HepG2 (cell line): ENCODE measurements around the gene RHOD. TPM values are rescaled to one million over a fixed set of nuclear protein-coding genes. Genes with fewer than 3 reads are reported as not detected.

Experiments used
- ATAC-seq: fragments of 200-7000 bp; cut with Tn5 transposase; 3 replicates; pipeline ENCODE4 v1.9.1; 2020; ENCODE audit warnings: mild to moderate bottlenecking, moderate library complexity
- BruUV-seq: library from RNA; stranded (reverse); fragments of 400-500 nt; replicated peaks from 2 replicates; lab custom pipeline; 2021; lab: Mats Ljungman, UMichigan
- CTCF ChIA-PET: fragments of 300-600 bp; formaldehyde crosslinking; extraction: SDS; loops from one replicate; lab custom pipeline; 2021; ENCODE audit warnings: low total read pairs, inconsistent platforms, low intra/inter-chr PET ratio; lab: Yijun Ruan, JAX
- POLR2A ChIA-PET: fragments of 350-600 bp; sonication (Branson Sonifier 250); formaldehyde crosslinking; loops from one replicate; lab custom pipeline; 2020; ENCODE audit warnings: antibody characterized with exemption, inconsistent platforms; lab: Yijun Ruan, JAX
- DNase-seq: peaks from one replicate; pipeline ENCODE4 v3.0.0-alpha.2; 2015; ENCODE audit warnings: low spot score
- FAIRE-seq: peaks from 3 replicates; lab custom pipeline; 2011; peaks lifted over from hg19 to GRCh38; lab: Jason Lieb, UNC
- H2AFZ ChIP-seq: one replicate; pipeline ENCODE4 v1.6.1; 2011; ENCODE audit warnings: low read length, inconsistent platforms
- H3K27ac ChIP-seq: fragments of 300-600 bp; 3 replicates; pipeline ENCODE4 v1.8.0; 2011; ENCODE audit warnings: mixed run types, mild to moderate bottlenecking, mixed read lengths, low read length, inconsistent platforms; ENCODE audit not compliant: insufficient read depth; ENCODE audit errors: extremely low read length
- H3K27me3 ChIP-seq, 2 experiments: fragments of 200-600 bp in 1 of 2; 2 replicates in 1 of 2; 3 replicates in 1 of 2; pipeline versions ENCODE4 v1.6.0 to v1.8.0; 2011; ENCODE audit warnings: low read length in 2 of 2, mild to moderate bottlenecking in 2 of 2, moderate library complexity in 2 of 2, inconsistent platforms in 1 of 2; ENCODE audit not compliant: insufficient read depth in 2 of 2, control insufficient read depth in 1 of 2
- H3K36me3 ChIP-seq, 2 experiments: fragments of 200-600 bp in 1 of 2; replicated peaks in 1 of 2; 2 replicates in 1 of 2; 3 replicates in 1 of 2; pipeline versions ENCODE4 v1.5.1 to v1.8.0; 2011; ENCODE audit warnings: low read length in 2 of 2, inconsistent platforms in 1 of 2; ENCODE audit not compliant: insufficient read depth in 2 of 2, control insufficient read depth in 1 of 2
- H3K4me1 ChIP-seq: 2 replicates; pipeline ENCODE4 v1.5.1; 2012; ENCODE audit warnings: low read length, inconsistent platforms; ENCODE audit not compliant: insufficient read depth
- H3K4me2 ChIP-seq: 2 replicates; pipeline ENCODE4 v1.6.0; 2011; ENCODE audit warnings: low read depth, low read length, inconsistent platforms
- H3K4me3 ChIP-seq, 3 experiments: fragments of 200-600 bp in 1 of 3; sonication (generic), shearing (Covaris generic) in 1 of 3; replicated peaks in 1 of 3; 2 replicates each; pipeline ENCODE4 v1.5.1; 2011 to 2016; ENCODE audit warnings: low read length in 3 of 3, inconsistent platforms in 2 of 3, low read depth in 2 of 3, mild to moderate bottlenecking in 2 of 3, control low read depth in 1 of 3, mixed read lengths in 1 of 3; ENCODE audit not compliant: insufficient read depth in 1 of 3
- H3K79me2 ChIP-seq: one replicate; pipeline ENCODE4 v1.6.1; 2011; ENCODE audit warnings: low read length, inconsistent platforms; ENCODE audit not compliant: insufficient read depth
- H3K9ac ChIP-seq: 2 replicates; pipeline ENCODE4 v1.6.0; 2011; ENCODE audit warnings: mild to moderate bottlenecking, low read depth, low read length, inconsistent platforms; ENCODE audit not compliant: insufficient read depth
- H3K9me3 ChIP-seq: 2 replicates; pipeline ENCODE4 v1.5.1; 2012; ENCODE audit warnings: mild to moderate bottlenecking, low read length
- H4K20me1 ChIP-seq: 2 replicates; pipeline ENCODE4 v1.6.0; 2011; ENCODE audit warnings: inconsistent platforms, mild to moderate bottlenecking, low read length, moderate library complexity; ENCODE audit not compliant: insufficient read depth
- ADNP ChIP-seq: sonication (generic); formaldehyde crosslinking; IDR thresholded peaks from 2 replicates; pipeline ENCODE4 v1.4.0; 2020; ENCODE audit warnings: missing genetic modification reagents
- FOXK2 ChIP-seq: fragments of 450-650 bp; IDR thresholded peaks from 2 replicates; pipeline ENCODE4 v1.6.1; 2016
- HES4 ChIP-seq: sonication (generic); formaldehyde crosslinking; IDR thresholded peaks from 2 replicates; pipeline ENCODE4 v1.9.0; 2021; ENCODE audit warnings: mild to moderate bottlenecking, missing genetic modification reagents, borderline replicate concordance
- SAFB2 ChIP-seq: sonication (generic); formaldehyde crosslinking; IDR thresholded peaks from 2 replicates; pipeline ENCODE4 v1.5.1; 2020; ENCODE audit warnings: missing genetic modification reagents, low read depth, mild to moderate bottlenecking, borderline replicate concordance
- WGBS: methylation state at CpG from one replicate; pipeline ENCODE4 v1.1.6; 2017; ENCODE audit warnings: low lambda C conversion rate; 5-methylcytosine and 5-hydroxymethylcytosine counted together
- in situ Hi-C: cut with HindIII; loops from 2 replicates; pipeline ENCODE4 v1.10.0; 2017; ENCODE audit warnings: low pct_unique_long_range_greater_than_20kb; ENCODE audit not compliant: extremely low pct_ligation_motif_present
- intact Hi-C: fragments of 100-400 bp; cut with micrococcal nuclease; formaldehyde crosslinking; loops from one replicate; pipeline ENCODE4 v1.10.0; 2022; ENCODE audit not compliant: unreplicated experiment
- polyA plus RNA-seq, 8 experiments: library from polyadenylated mRNA; depleted of rRNA in 3 of 8; stranded (reverse) in 7 of 8; unstranded in 1 of 8; fragments of >200 nt; fragmentation: Illumina TruSeq in 4 of 8; extraction: Trizol in 4 of 8; gene quantifications; 2 replicates each; pipeline versions ENCODE4 v1.2.1 to v1.2.3, GENCODE V29; 2011 to 2016; ENCODE audit warnings: low read depth in 4 of 8, missing spikeins in 1 of 8, mixed read lengths in 1 of 8; ENCODE audit not compliant: insufficient read depth in 1 of 8
- total RNA-seq, 5 experiments: library from RNA; depleted of rRNA; stranded (reverse); fragments of >200 nt; fragmentation: Illumina TruSeq; extraction: Trizol; gene quantifications; 2 replicates each; pipeline ENCODE4 v1.2.3, GENCODE V29; 2016; ENCODE audit warnings: low read depth in 1 of 5
- TF ChIP-seq, protein P1 (sequence below): sonication (generic); formaldehyde crosslinking; IDR thresholded peaks from 2 replicates; pipeline ENCODE4 v1.8.0; 2022; ENCODE audit warnings: missing genetic modification reagents, mild to moderate bottlenecking, borderline replicate concordance
- TF ChIP-seq, protein P2 (sequence below): sonication (generic); formaldehyde crosslinking; IDR thresholded peaks from 2 replicates; pipeline ENCODE4 v1.4.0; 2020; ENCODE audit warnings: missing genetic modification reagents, borderline replicate concordance

RHOD gene
- total and polyA plus RNA-seq, 2 of the 13 experiments (the other 11 are each of a cell fraction or from before 2014, with no cell fraction given) = 0.27 to 0.98 TPM

GRCh38 chr11:67020949-67021348, 35.7 kb upstream of the RHOD start:
- ATAC-seq (no peak), FAIRE-seq (no peak), DNase-seq (no peak)
- Histone ChIP-seq H4K20me1 (0 out of 2 replicates have a peak, but pooled peaks cover 4% of the 10 kb centered on the region), H3K4me2 (no peak overlapping the region), H3K4me3 (no peak overlapping the region), H3K36me3 (no peaks in the 10 kb centered on the region), H3K27ac (no peak overlapping the region), H3K9ac (no peak overlapping the region), H2AFZ (no peak overlapping the region), H3K4me1 (peaks cover 18% of the 10 kb centered on the region), H3K9me3 (no peaks in the 10 kb centered on the region), H3K79me2 (no peaks in the 10 kb centered on the region), H3K27me3 (peaks cover 12 to 38% of the 10 kb centered on the region in 2 experiments; a peak in 4 of 5 replicates)
- ChIA-PET POLR2A (interaction anchor here (2.0 kb wide), 1 partner anchor 178 kb away, joined by 4 read pairs; no protein-coding TSS in a partner anchor), CTCF (no interaction called here)
- 53% methylated on average over 6 of the region's 6 CpGs for WGBS
- intact Hi-C loops (no loop called here), in situ Hi-C loops (no loop called here)
- TF ChIP-seq ADNP (CRISPR knock-in tag) = no peak
- no peak for TF ChIP-seq SAFB2
- TF ChIP-seq, protein P1, sequence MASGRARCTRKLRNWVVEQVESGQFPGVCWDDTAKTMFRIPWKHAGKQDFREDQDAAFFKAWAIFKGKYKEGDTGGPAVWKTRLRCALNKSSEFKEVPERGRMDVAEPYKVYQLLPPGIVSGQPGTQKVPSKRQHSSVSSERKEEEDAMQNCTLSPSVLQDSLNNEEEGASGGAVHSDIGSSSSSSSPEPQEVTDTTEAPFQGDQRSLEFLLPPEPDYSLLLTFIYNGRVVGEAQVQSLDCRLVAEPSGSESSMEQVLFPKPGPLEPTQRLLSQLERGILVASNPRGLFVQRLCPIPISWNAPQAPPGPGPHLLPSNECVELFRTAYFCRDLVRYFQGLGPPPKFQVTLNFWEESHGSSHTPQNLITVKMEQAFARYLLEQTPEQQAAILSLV (CRISPR knock-in tag) = no peak
- TF ChIP-seq, protein P2, sequence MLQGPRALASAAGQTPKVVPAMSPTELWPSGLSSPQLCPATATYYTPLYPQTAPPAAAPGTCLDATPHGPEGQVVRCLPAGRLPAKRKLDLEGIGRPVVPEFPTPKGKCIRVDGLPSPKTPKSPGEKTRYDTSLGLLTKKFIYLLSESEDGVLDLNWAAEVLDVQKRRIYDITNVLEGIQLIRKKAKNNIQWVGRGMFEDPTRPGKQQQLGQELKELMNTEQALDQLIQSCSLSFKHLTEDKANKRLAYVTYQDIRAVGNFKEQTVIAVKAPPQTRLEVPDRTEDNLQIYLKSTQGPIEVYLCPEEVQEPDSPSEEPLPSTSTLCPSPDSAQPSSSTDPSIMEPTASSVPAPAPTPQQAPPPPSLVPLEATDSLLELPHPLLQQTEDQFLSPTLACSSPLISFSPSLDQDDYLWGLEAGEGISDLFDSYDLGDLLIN = no peak
- no peak for TF ChIP-seq HES4 (CRISPR knock-in tag)
- no peak for TF ChIP-seq FOXK2
- BruUV-seq = no TSS peak
